Transverse colon (tissue), 4 donors: Measurements from ENCODE around the gene GNPDA1.

Source experiments
- CTCF ChIP-seq, 5 experiments: fragments of 200-600 bp in 3 of 5; fragments of 450-650 bp in 2 of 5; sonication (generic) in 3 of 5; IDR thresholded peaks; 1 replicate in 2 of 5; 2 replicates in 3 of 5; pipeline ENCODE4 v1.5.1; 2016 to 2017; ENCODE audit warnings: antibody characterized with exemption in 5 of 5, inconsistent platforms in 3 of 5, mild to moderate bottlenecking in 2 of 5, moderate library complexity in 1 of 5
- EP300 ChIP-seq: sonication (generic); formaldehyde crosslinking; IDR thresholded peaks from one replicate; pipeline ENCODE4 v1.6.1; 2017; ENCODE audit warnings: antibody characterized with exemption, low read depth
- POLR2A ChIP-seq: fragments of 450-650 bp; IDR thresholded peaks from one replicate; pipeline ENCODE4 v1.6.1; 2016; ENCODE audit warnings: antibody characterized with exemption, mild to moderate bottlenecking, moderate library complexity
- POLR2AphosphoS5 ChIP-seq, 3 donors: sonication (generic); formaldehyde crosslinking; IDR thresholded peaks; one replicate each; pipeline ENCODE4 v1.6.1; 2016; ENCODE audit warnings: antibody characterized with exemption in 3 of 3

GRCh38 chr5:141989720-141990119, 23.1 kb downstream of the GNPDA1 start:
- TF ChIP-seq CTCF (IDR thresholded peaks at IDR 0.05) (no peak), POLR2AphosphoS5 (IDR thresholded peaks at IDR 0.05) (no peak), POLR2A (no peak), EP300 (no peak)
